Measurements from ENCODE around the gene FNDC10.
"Not testable (repeated sequence)": the region's sequence is repeated elsewhere in the genome, so short reads cannot be mapped to it uniquely, and the experiment has no call there.

Gene FNDC10

DNA sequence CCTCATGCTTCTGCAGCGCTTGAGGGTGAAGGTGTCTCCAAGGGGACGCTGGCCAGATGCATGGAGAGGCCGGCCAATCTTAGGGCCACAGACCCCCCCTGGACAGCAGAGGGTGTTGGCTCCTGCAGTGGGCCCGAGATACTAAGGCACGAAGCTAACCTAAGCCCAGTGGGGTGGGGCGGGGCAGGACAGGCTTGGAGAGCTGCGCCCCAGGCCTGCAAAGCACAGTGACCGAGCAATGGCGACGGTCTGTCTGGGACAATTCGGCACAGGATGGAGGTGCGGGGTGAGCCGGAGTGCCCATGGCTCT lies 1.3 kb downstream of the FNDC10 start:
- Histone ChIP-seq H3K36me3 (ENCODE audit: control insufficient read depth, insufficient read depth, low read length) (no peaks in the 10 kb centered on the region), H3K4me1 (ENCODE audit: control insufficient read depth, insufficient read depth, low read length) (peaks cover 7% of the 10 kb centered on the region), H3K9me3 (ENCODE audit: control insufficient read depth, low read length) (no peaks in the 10 kb centered on the region), H3K4me3 (ENCODE audit: low read length) (no peak overlapping the region), H3K9ac (ENCODE audit: low read length) (no peak overlapping the region), H3K27me3 (ENCODE audit: control insufficient read depth, insufficient read depth, low read length) (peaks cover 56% of the 10 kb centered on the region)

GRCh38 chr1:1598051-1598719 lies 1.8 kb downstream of the FNDC10 start:
- Histone ChIP-seq H3K4me1 (ENCODE audit: control insufficient read depth, insufficient read depth, low read length) (peaks cover 7% of the 10 kb centered on the region), H3K4me3 (ENCODE audit: low read length) (no peak overlapping the region), H3K9me3 (ENCODE audit: control insufficient read depth, low read length) (no peaks in the 10 kb centered on the region), H3K27me3 (ENCODE audit: control insufficient read depth, insufficient read depth, low read length) (peaks cover 56% of the 10 kb centered on the region), H3K36me3 (ENCODE audit: control insufficient read depth, insufficient read depth, low read length) (no peaks in the 10 kb centered on the region), H3K9ac (ENCODE audit: low read length) (no peak overlapping the region)

DNA sequence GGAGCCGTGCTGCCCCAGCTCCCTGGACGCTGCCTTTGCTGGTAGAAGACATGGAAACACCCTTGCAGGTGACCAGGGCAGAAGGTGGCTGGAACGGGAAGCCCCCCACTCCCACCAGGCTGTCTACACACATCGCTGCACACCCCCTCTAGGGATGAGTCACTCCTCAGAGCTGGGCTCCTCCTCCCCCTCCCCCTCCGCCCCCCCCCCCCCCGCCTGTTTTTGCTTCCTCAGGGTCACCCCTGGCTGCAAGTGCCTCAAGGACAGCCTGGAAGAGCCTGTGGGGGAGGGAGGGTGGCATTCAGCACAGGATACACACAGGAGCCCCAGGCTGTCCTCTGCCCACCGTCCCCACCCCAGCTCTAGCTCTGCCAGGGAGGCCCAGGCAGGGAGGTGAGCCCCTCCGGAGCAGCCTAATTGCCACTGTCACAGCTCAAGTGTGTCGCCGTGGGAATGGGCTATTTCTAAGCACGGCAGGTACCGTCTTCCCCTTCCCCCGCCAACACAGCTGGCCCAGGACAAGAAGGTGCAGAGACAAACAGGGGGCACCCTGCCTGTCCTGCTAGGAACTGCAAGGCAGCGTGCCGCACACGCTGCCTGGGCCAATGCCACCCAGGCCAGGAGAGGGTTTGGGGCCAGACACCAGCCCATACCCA lies 2.5 kb downstream of the FNDC10 start:
- Histone ChIP-seq H3K27me3 (ENCODE audit: control insufficient read depth, insufficient read depth, low read length) (peaks cover 56% of the 10 kb centered on the region), H3K9me3 (ENCODE audit: control insufficient read depth, low read length) (no peaks in the 10 kb centered on the region), H3K4me3 (ENCODE audit: low read length) (no peak overlapping the region), H3K4me1 (ENCODE audit: control insufficient read depth, insufficient read depth, low read length) (peaks cover 7% of the 10 kb centered on the region), H3K36me3 (ENCODE audit: control insufficient read depth, insufficient read depth, low read length) (no peaks in the 10 kb centered on the region), H3K9ac (ENCODE audit: low read length) (no peak overlapping the region)

DNA sequence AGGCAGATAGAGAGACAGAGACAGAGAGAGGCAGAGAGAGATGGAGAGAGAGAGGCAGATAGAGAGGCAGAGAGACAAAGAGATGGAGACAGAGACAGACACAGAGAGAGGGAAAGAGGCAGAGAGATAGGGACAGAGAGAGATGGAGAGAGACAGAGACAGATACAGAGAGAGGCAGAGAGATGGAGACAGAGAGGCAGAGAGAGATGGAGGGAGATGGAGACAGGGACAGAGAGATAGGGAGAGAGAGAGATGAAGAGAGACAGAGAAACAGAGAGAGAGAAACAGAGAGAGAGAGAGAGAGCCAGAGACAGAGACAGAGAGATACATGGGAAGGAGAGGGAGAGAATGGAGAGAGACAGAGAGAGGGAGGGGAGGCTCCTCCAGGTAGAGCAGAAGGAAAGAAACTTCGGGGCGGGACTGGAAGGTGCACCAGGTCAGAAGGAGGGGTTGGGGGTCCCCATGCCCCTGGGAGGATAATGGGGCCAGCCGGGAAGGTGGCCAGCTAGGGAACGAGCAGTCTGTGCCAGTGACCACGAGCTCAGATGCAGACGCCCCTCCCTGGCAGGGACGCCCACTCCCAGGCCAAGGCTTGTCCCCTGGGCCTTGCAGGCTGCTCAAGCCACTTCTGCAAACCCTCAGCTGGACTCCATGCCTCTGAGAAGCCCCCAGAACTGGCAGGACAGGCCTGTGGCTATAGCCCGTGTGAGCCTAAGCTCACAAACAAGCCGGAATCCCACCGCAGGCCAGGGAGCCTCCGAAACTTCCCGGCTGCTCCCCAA lies 3.3 kb downstream of the FNDC10 start:
- H3K27me3 ChIP-seq (ENCODE audit: control insufficient read depth, insufficient read depth, low read length) = peaks cover 50% of the 10 kb centered on the region
- no peaks in the 10 kb centered on the region for H3K9me3 ChIP-seq (ENCODE audit: control insufficient read depth, low read length)
- H3K4me1 ChIP-seq (ENCODE audit: control insufficient read depth, insufficient read depth, low read length) = peaks cover 7% of the 10 kb centered on the region
- H3K9ac ChIP-seq (ENCODE audit: low read length) = no peak overlapping the region
- H3K36me3 ChIP-seq (ENCODE audit: control insufficient read depth, insufficient read depth, low read length) = no peaks in the 10 kb centered on the region
- no peak overlapping the region for H3K4me3 ChIP-seq (ENCODE audit: low read length)

- H3K4me3 ChIP-seq (ENCODE audit: low read length); H3K9ac ChIP-seq (ENCODE audit: low read length); H3K4me1 ChIP-seq (ENCODE audit: control insufficient read depth, insufficient read depth, low read length); H3K9me3 ChIP-seq (ENCODE audit: control insufficient read depth, low read length); H3K36me3 ChIP-seq (ENCODE audit: control insufficient read depth, insufficient read depth, low read length): not testable (repeated sequence)
- peaks cover 39% of the 10 kb centered on the region for H3K27me3 ChIP-seq (ENCODE audit: control insufficient read depth, insufficient read depth, low read length)
Measured at GRCh38 chr1:1595341-1595740, 4.6 kb downstream of the FNDC10 start.

DNA sequence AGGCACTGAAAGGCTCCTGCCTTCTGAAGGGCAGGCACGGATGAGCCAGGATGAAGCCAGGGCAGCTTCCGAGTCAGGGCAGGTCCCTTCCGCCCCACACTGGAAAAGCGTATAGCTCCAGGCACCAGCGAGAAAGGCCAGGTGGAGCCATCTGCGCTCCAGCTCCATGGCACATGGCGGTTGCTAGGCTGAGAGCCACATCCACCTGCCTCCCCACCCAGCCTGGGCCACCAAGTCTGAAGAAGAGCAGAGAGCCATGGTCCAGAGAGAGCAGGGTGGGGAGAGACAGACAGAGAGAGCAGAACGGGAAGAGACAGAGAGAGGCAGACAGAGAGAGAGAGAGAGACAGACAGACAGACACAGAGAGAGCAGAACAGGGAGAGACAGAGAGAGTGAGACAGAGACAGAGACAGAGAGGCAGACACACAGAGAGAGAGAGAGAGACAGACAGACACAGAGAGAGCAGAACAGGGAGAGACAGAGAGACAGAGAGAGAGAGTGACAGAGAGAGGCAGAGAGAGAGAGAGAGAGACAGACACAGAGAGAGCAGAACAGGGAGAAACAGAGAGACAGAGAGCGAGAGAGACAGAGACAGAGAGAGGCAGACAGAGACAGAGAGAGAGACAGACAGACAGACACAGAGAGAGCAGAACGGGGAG lies 5.2 kb downstream of the FNDC10 start:
- Histone ChIP-seq H3K9me3 (ENCODE audit: control insufficient read depth, low read length) (no peaks in the 10 kb centered on the region), H3K36me3 (ENCODE audit: control insufficient read depth, insufficient read depth, low read length) (no peaks in the 10 kb centered on the region), H3K27me3 (ENCODE audit: control insufficient read depth, insufficient read depth, low read length) (peaks cover 38% of the 10 kb centered on the region), H3K4me3 (ENCODE audit: low read length) (no peak overlapping the region), H3K9ac (ENCODE audit: low read length) (no peak overlapping the region), H3K4me1 (ENCODE audit: control insufficient read depth, insufficient read depth, low read length) (peaks cover 7% of the 10 kb centered on the region)

DNA sequence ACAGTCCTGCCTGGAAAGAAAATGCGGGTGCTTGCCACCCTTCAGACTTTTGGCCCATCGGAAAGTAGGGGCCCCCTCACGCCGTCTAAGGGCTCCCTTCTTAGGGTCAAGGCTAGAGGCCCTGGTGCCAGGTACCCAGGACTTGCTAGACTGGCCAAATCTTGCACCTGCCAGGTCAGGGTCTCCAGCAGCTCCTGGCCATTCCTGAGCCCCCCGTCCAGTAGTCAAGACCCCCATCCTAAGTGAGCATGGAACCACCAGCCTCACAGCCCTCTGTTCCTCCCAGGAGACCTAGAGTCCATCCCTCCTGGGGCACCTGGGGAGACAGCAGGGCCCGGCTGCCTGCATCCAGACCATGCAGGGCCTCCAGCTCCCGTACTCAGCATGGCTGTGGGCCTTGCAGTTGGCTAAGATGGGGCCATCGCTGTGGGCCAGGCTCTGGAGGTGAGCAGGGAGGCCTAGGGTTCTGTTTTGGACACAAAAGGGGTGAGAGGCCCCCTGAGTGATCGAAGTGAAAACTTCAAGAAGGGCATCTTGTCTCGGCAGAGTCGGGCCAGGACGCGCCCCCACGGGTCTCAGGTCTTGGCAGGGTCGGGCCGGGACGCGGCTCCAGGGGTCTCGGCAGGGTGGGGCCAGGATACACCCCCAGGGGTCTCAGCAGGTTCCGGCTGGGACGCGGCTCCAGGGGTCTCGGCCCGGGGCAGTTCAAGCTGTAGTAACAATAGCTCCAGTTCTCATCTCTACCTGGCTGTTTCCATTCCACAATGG lies 5.9 kb downstream of the FNDC10 start:
- no peaks in the 10 kb centered on the region for H3K36me3 ChIP-seq (ENCODE audit: control insufficient read depth, insufficient read depth, low read length)
- no peak overlapping the region for H3K9ac ChIP-seq (ENCODE audit: low read length)
- peaks cover 34% of the 10 kb centered on the region for H3K27me3 ChIP-seq (ENCODE audit: control insufficient read depth, insufficient read depth, low read length)
- peaks cover 3% of the 10 kb centered on the region for H3K4me1 ChIP-seq (ENCODE audit: control insufficient read depth, insufficient read depth, low read length)
- H3K4me3 ChIP-seq (ENCODE audit: low read length) = no peak overlapping the region
- H3K9me3 ChIP-seq (ENCODE audit: control insufficient read depth, low read length) = no peaks in the 10 kb centered on the region

GRCh38 chr1:1591452-1591851 lies 8.5 kb downstream of the FNDC10 start:
- H3K4me1 ChIP-seq (ENCODE audit: control insufficient read depth, insufficient read depth, low read length) = no peaks in the 10 kb centered on the region
- no peaks in the 10 kb centered on the region for H3K36me3 ChIP-seq (ENCODE audit: control insufficient read depth, insufficient read depth, low read length)
- peaks cover 17% of the 10 kb centered on the region for H3K27me3 ChIP-seq (ENCODE audit: control insufficient read depth, insufficient read depth, low read length)
- H3K9me3 ChIP-seq (ENCODE audit: control insufficient read depth, low read length) = no peaks in the 10 kb centered on the region
- no peak overlapping the region for H3K9ac ChIP-seq (ENCODE audit: low read length)
- no peak overlapping the region for H3K4me3 ChIP-seq (ENCODE audit: low read length)

DNA sequence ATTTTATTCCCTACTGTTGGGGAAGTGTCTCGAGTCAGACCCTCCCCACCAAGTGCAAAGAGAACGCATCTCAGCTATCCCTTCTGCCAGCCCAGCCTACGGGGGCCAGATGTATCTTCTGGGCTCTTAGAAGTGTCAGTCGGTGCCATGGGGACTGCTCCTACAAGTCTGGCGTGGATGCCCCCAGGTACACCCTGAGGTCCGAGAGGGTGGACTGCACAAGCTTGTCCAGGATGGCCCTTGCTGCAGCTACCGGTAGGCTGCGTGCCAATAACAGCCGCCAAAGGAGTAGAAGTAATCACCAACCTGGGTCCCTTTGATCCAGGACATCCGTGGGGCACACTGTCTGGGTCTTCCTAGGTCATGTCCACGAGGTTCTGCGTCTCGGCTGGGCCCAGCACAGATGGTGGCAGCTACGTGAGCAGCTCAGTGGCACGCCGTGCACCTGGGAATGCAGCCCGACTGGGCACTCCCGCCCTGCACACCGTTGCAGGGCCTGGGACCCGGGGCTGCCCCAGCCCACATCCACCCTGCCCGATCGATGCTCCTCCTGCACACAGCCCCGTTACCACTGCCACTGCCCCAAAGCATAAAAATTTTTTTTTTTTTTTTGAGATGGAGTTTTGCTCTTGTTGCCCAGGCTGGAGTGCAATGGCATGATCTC lies 16.5 kb downstream of the FNDC10 start:
- no peaks in the 10 kb centered on the region for H3K9me3 ChIP-seq (ENCODE audit: control insufficient read depth, low read length)

DNA sequence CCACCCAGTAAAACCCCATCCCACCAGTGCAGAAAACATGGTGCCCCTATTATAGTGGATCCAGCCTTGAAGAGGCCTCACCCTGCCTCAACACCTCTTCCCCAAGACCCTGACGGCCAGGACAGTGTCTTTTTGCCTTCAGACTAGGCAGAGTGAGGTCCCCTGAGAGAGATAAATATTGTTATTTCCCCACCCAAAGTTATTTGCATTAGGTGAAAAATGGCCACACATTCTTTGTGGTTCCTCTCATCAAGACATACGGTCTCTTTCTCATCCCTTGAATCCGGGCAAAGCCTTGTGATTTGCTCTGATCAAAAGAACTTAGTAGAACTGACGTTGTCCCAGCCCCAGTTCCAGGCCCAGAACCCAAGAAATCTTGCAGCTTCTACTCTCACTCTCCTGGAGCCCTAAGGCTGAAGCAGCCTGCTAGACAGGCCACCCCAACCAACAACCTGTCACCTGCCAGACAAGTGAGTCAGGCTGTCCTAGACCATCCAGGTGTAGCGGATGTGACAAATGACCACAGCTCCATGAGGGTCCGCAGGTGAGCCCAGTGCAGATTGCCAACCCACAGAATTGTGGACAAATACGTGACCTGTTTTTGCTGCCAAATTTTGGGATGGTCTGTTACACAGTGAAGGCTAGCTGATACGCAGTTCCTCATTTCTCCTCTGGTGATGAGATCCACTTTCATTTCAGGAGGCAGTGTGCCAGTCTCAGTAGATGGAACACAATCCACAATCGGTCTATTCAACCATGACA lies 17.2 kb downstream of the FNDC10 start:
- Histone ChIP-seq H3K9me3 (ENCODE audit: control insufficient read depth, low read length) (no peaks in the 10 kb centered on the region), H3K4me1 (ENCODE audit: control insufficient read depth, insufficient read depth, low read length) (no peaks in the 10 kb centered on the region), H3K27me3 (ENCODE audit: control insufficient read depth, insufficient read depth, low read length) (peaks cover 6% of the 10 kb centered on the region), H3K9ac (ENCODE audit: low read length) (no peak overlapping the region), H3K4me3 (ENCODE audit: low read length) (no peak overlapping the region), H3K36me3 (ENCODE audit: control insufficient read depth, insufficient read depth, low read length) (no peaks in the 10 kb centered on the region)

More for the DNA sequence above, 16.5 kb downstream of the FNDC10 start:
- no peaks in the 10 kb centered on the region for H3K4me1 ChIP-seq (ENCODE audit: control insufficient read depth, insufficient read depth, low read length)
- H3K36me3 ChIP-seq (ENCODE audit: control insufficient read depth, insufficient read depth, low read length) = no peaks in the 10 kb centered on the region
- no peak overlapping the region for H3K4me3 ChIP-seq (ENCODE audit: low read length)
- no peak overlapping the region for H3K9ac ChIP-seq (ENCODE audit: low read length)
- H3K27me3 ChIP-seq (ENCODE audit: control insufficient read depth, insufficient read depth, low read length) = peaks cover 8% of the 10 kb centered on the region

Measured in mucosa of stomach (tissue), 1 donor.